ENCODE measurements around the gene NF1. TPM values are rescaled to one million over a fixed set of nuclear protein-coding genes. Genes with fewer than 3 reads are reported as not detected.

Gene NF1
- total and polyA plus RNA-seq, 3 donors from 2014 or later, result 60.6 to 99.0 (median 97.6) TPM

DNA sequence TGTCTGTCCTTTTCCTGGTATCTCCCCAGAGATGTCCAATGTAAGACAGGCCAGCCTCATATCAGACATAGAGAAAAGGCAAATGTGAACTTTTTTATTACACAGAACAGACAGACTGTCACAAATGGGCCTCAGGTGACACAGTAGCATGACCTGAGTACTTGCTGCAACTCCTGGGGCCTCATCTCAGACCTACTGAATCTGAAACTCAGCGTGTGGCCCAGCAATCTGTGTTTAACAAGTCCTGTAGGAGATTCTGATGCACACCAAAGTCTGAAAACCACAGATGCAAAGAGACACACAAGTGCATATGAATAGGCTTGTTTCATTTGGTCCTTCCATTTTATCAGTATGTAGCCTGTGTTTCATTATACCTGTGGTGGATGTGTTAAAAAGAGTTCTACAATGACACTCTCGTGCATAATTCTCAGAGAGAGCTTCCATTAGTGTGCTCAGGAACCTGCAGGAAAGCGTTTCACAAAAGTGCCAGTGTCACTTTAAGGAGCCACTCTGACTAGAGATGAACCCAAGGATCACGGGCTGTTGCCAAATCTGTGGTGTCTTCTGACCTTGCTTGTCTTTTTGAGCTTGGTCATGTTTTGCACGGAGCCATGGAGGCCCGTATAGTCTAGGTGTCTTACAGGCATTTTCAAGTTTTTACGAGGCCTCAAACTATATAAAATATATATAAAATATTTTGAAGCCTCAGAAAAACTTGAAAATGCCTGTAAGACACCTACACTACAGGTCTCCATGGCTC lies 33.8 kb upstream of the NF1 start:
- 77 to 84% methylated on average over 7 of the region's 7 CpGs for WGBS, 2 donors
- DNase-seq, result no peak
- no peak for TF ChIP-seq POLR2A (IDR thresholded peaks at IDR 0.05)
- TF ChIP-seq, protein P1, sequence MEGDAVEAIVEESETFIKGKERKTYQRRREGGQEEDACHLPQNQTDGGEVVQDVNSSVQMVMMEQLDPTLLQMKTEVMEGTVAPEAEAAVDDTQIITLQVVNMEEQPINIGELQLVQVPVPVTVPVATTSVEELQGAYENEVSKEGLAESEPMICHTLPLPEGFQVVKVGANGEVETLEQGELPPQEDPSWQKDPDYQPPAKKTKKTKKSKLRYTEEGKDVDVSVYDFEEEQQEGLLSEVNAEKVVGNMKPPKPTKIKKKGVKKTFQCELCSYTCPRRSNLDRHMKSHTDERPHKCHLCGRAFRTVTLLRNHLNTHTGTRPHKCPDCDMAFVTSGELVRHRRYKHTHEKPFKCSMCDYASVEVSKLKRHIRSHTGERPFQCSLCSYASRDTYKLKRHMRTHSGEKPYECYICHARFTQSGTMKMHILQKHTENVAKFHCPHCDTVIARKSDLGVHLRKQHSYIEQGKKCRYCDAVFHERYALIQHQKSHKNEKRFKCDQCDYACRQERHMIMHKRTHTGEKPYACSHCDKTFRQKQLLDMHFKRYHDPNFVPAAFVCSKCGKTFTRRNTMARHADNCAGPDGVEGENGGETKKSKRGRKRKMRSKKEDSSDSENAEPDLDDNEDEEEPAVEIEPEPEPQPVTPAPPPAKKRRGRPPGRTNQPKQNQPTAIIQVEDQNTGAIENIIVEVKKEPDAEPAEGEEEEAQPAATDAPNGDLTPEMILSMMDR (IDR thresholded peaks at IDR 0.05), result no peak
- intact Hi-C loops (cut with DNase I; ENCODE audit: low total_unique reads), result no loop called here
- no peaks in the 10 kb centered on the region for H3K4me1 ChIP-seq
- H3K4me3 ChIP-seq, result no peak overlapping the region
- no peaks in the 10 kb centered on the region for H3K9me3 ChIP-seq
- no peaks in the 10 kb centered on the region for H3K36me3 ChIP-seq (ENCODE audit: low read depth, missing control alignments)
- no peaks in the 10 kb centered on the region for H3K27me3 ChIP-seq
- no peak overlapping the region for H3K27ac ChIP-seq

DNA sequence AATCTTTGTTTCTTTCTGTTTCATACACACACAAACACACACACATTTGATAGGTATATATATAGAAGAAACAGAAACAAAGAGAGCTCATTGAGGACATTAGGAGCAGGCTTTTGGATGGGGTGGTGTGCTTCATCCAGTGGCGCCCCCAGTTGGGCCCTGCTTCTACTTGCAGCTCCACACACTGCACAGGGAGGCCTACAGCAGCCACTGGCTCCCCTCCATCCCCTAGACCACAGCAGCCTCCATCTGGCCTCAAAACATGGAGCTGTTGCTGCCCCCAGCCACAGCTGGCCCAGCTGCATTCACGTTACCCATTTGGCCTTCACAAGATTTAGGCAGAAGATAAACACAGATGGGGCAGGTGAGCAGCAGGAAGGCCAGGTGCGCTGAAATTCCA lies 33.1 kb upstream of the NF1 start:
- H3K27ac ChIP-seq, result no peak overlapping the region
- no peak for DNase-seq
- intact Hi-C loops (cut with DNase I; ENCODE audit: low total_unique reads), result no loop called here
- H3K4me1 ChIP-seq, result no peaks in the 10 kb centered on the region
- no peaks in the 10 kb centered on the region for H3K36me3 ChIP-seq (ENCODE audit: low read depth, missing control alignments)
- no peaks in the 10 kb centered on the region for H3K27me3 ChIP-seq
- no peak overlapping the region for H3K4me3 ChIP-seq
- WGBS, 2 donors, result 90 to 94% methylated on average over 3 of the region's 3 CpGs
- TF ChIP-seq, protein P1 (IDR thresholded peaks at IDR 0.05), result no peak
- TF ChIP-seq POLR2A (IDR thresholded peaks at IDR 0.05), result no peak
- H3K9me3 ChIP-seq, result no peaks in the 10 kb centered on the region

DNA sequence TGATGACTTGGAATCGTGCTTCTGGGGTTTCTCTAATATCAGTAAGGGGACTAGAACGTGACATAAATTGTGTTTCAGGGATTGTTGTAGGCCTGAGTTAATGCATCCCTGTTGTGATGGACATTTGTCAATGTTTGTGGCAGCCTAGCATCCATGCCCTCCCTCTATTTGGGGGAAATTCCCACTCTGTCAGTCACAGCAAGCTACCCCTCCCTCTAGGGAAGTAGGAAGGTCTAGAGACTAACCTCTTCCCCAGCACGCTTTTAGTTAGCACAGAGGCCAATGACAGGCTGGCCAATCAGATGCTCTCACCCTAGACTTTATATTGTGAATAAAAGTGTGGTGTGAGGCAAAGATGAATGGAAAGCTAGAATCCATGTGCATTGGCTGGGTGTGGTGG lies 32.4 kb upstream of the NF1 start:
- DNase-seq, result no peak
- Histone ChIP-seq H3K4me1 (no peaks in the 10 kb centered on the region), H3K27ac (no peak overlapping the region), H3K9me3 (no peaks in the 10 kb centered on the region), H3K4me3 (no peak overlapping the region), H3K27me3 (no peaks in the 10 kb centered on the region), H3K36me3 (ENCODE audit: low read depth, missing control alignments) (no peaks in the 10 kb centered on the region)
- WGBS, 2 donors, result 94 to 96% methylated on average over 3 of the region's 3 CpGs
- intact Hi-C loops (cut with DNase I; ENCODE audit: low total_unique reads), result no loop called here
- TF ChIP-seq, protein P1 (IDR thresholded peaks at IDR 0.05), result no peak
- no peak for TF ChIP-seq POLR2A (IDR thresholded peaks at IDR 0.05)

DNA sequence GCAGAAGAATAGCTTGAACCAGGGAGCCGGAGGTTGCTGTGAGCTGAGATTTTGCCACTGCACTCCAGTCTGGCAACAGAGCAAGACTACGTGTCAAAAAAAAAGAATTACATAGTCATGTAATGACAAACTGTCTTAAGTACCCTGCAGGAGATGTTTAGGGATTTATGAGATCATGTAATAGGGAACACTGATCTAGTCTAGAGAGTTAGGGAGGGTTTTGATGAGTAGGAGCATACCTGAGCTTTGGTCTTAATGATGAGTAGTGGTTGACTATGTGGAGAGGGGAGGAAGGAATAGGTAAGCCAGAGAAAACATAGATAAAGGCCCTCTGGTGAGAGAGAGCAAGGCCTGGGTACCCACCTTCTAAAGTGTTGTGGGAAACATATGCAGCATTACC lies 30.1 kb upstream of the NF1 start:
- DNase-seq, result no peak
- WGBS, 2 donors, result 80 to 100% methylated on average over 2 of the region's 2 CpGs
- H3K27ac ChIP-seq, result no peak overlapping the region
- H3K4me1 ChIP-seq, result no peaks in the 10 kb centered on the region
- no peaks in the 10 kb centered on the region for H3K9me3 ChIP-seq
- H3K27me3 ChIP-seq, result no peaks in the 10 kb centered on the region
- no peak for TF ChIP-seq POLR2A (IDR thresholded peaks at IDR 0.05)
- TF ChIP-seq, protein P1 (IDR thresholded peaks at IDR 0.05), result no peak
- no peaks in the 10 kb centered on the region for H3K36me3 ChIP-seq (ENCODE audit: low read depth, missing control alignments)
- intact Hi-C loops (cut with DNase I; ENCODE audit: low total_unique reads), result no loop called here
- H3K4me3 ChIP-seq, result no peak overlapping the region

DNA sequence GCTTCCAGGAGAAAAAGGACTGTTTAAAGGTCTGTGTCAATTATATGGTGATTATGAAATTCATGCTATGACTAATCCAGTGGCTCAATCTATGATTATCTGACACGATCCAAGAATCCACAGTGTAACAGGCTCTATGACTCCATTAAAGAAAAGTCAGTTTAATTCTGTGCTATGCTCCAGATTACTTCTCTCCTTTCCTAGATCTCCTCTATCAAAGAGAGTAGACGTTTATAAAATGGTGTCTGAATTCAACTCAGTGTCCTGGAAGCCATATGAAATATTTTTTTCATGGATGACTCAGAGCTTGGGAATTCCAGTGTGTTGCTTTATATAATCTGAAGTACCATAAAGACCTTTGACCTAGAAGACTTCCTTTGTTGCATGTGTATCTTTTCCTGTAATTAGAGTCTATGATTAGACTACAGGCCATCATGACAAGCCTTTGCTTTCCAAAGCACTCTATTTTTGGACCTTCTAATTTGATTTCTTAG lies 27.0 kb upstream of the NF1 start:
- no peaks in the 10 kb centered on the region for H3K36me3 ChIP-seq (ENCODE audit: low read depth, missing control alignments)
- DNase-seq, result no peak
- H3K9me3 ChIP-seq, result no peaks in the 10 kb centered on the region
- TF ChIP-seq, protein P1 (IDR thresholded peaks at IDR 0.05), result no peak
- no peak for TF ChIP-seq POLR2A (IDR thresholded peaks at IDR 0.05)
- 70 to 74% methylated on average over 2 of the region's 2 CpGs for WGBS, 2 donors
- no peak overlapping the region for H3K27ac ChIP-seq
- H3K4me3 ChIP-seq, result no peak overlapping the region
- H3K4me1 ChIP-seq, result no peaks in the 10 kb centered on the region
- intact Hi-C loops (cut with DNase I; ENCODE audit: low total_unique reads), result no loop called here
- no peaks in the 10 kb centered on the region for H3K27me3 ChIP-seq

Data from testis (tissue), 3 donors.